ENCODE data around the gene STARD3.

GRCh38 chr17:39660397-39661385 lies 23.7 kb downstream of the STARD3 start:
- TF ChIP-seq, protein P1, sequence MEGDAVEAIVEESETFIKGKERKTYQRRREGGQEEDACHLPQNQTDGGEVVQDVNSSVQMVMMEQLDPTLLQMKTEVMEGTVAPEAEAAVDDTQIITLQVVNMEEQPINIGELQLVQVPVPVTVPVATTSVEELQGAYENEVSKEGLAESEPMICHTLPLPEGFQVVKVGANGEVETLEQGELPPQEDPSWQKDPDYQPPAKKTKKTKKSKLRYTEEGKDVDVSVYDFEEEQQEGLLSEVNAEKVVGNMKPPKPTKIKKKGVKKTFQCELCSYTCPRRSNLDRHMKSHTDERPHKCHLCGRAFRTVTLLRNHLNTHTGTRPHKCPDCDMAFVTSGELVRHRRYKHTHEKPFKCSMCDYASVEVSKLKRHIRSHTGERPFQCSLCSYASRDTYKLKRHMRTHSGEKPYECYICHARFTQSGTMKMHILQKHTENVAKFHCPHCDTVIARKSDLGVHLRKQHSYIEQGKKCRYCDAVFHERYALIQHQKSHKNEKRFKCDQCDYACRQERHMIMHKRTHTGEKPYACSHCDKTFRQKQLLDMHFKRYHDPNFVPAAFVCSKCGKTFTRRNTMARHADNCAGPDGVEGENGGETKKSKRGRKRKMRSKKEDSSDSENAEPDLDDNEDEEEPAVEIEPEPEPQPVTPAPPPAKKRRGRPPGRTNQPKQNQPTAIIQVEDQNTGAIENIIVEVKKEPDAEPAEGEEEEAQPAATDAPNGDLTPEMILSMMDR (IDR thresholded peaks at IDR 0.05), result no peak
- TF ChIP-seq POLR2AphosphoS5 (IDR thresholded peaks at IDR 0.05; ENCODE audit: low read depth, low read length), result no peak
